ENCODE results near the gene DAGLA.
A peak's percentile ranks its signal among the peaks of the same experiment; 100 is the strongest.

The DAGLA gene

DNA sequence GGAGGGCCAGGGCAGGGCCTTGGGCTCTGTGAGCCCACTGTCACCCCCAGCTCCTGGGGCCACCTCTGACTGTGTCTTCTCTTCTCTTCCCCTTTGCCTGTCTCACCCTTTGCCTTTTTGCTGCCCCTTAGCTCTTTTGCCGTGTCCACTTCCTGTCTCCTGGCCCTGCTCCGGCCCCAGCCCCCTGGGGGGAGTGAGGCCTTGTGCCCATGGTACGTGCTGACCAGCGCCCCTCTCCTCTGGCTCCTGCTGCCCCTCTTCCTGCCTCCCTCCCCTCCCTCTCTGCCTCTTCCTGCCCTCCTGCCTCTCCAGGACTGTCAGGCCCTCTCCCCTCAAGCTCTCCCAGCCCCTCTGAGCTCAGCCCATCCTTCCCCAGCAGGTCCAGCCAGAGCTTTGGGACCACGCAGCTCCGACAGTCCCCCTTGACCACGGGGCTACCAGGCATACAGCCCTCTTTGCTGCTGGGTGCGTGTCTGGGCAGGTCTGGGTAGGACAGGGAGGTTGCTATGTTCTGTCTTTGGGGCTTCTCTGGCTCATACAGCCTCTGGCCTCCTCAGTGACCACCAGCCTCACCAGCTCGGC is 100.5 kb downstream of the DAGLA start:
- DNase-seq (ENCODE audit: low read depth, low spot score) = no peak

DNA sequence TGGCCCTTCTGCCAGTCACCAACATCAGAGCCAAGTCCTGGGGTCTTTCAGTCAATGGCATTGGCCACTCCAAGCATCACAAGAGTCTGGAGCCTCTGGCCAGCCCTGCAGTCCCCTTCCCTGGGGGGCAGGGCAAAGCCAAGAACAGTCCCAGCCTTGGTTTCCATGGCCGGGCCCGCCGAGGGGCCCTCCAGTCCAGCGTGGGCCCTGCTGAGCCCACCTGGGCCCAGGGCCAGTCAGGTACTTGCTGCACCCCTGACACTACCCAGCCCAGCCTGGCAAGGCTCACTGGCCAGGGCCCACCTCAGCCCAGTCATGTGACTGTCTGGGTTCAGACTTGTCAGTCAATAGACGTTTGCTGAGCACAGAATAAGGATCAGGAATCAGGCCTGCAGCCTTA is 101.4 kb downstream of the DAGLA start:
- no peak for DNase-seq (ENCODE audit: low read depth, low spot score)
- no peak overlapping the region for H3K4me3 ChIP-seq (ENCODE audit: low read length)

More for the DNA sequence above, 100.5 kb downstream of the DAGLA start:
- no peak overlapping the region for H3K4me3 ChIP-seq (ENCODE audit: low read length)

DNA sequence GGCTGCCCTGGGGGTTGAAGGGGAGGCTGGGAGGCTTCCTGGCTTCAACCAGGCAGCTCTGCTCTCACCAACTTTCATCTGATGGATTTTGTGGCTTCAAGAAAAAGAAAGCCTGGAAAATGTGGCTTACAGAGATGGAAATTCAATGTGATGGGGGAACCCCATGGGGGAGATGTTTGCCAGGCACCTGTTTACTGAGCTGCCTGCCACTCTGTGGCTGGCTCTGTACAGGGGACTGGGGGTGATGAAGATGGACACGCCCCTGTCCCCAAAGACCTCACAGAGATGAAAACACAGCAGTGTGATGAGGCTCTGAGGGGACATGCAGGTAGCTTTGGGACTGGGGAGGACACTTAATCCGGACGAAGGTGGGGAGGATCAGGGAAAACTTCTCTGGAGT is 102.1 kb downstream of the DAGLA start:
- DNase-seq (ENCODE audit: low read depth, low spot score) = no peak

DNA sequence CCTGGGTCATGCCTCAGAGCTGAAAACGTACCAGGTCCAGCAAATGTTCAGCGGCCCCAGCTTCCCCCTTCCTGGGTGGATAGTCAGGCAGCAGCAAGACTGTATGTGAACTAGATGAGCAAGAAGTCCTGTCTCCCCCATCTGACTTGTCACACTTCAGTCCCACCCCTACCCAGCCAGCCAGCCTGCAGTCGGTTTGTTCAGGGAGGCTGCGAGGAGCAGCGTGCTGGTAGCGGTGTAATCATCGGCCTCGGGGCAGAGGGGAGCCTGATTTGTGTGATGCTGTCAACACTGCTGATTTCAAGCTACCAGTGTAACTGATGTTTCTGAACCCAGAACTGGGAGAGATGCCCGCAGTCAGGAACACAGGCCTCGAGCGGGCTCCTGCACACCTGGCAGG is 102.7 kb downstream of the DAGLA start:
- DNase-seq (ENCODE audit: low read depth, low spot score) = no peak
- no peak overlapping the region for H3K4me3 ChIP-seq (ENCODE audit: low read length)

More for the DNA sequence above, 102.1 kb downstream of the DAGLA start:
- H3K4me3 ChIP-seq (ENCODE audit: low read length) = no peak overlapping the region

DNA sequence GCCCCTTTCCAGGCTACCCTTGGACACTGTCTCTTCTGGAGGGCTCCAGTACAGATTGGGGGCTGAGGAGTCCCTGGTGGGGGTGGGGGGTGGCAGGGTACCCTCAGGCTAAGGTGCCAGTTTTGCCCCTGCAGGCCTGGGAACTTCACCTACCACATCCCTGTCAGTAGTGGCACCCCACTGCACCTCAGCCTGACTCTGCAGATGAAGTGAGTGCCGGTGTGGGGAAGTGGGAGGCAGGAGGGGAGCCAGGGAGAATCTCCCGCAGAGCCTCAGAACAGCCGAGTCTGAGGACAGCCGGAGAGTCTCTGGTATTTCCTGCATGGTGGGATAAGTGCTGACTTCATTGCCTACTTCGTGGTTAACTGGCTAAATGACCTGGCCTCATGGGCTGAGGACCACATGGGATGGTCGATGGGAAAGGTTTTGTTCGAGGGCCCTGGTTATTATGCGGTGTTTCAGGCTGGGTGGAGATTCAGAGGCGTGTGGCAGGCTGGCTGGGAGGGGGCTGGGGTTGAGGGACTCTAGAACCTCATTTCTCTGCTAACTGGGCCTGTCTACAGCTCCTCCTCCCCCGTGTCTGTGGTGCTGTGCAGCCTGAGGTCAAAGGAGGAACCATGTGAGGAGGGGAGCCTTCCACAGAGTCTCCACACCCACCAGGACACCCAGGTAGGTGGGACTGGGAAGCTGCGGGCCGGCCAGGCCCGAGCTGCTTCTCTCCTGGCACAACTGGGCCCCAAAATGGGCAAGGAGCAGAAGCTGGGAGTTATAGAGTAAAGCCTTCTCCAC is 103.7 kb downstream of the DAGLA start:
- H3K4me3 ChIP-seq (ENCODE audit: low read length) = no peak overlapping the region
- no peak for DNase-seq (ENCODE audit: low read depth, low spot score)

DNA sequence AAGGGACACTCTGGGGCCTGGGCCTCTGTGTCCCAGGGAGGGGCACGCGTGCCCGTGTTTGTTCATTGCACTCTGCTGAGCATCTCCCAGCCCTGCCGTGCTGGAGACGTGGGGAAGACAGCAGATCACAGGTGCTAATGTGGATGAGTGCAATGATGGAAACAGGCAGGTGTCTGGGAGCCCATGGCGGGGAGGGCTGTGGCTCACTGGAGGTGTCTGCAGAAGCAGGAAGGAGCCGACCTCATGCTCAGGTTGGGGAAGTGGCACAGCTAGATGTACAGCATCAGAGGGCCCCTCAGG is 104.3 kb downstream of the DAGLA start:
- H3K4me3 ChIP-seq (ENCODE audit: low read length) = no peak overlapping the region
- no peak for DNase-seq (ENCODE audit: low read depth, low spot score)

DNA sequence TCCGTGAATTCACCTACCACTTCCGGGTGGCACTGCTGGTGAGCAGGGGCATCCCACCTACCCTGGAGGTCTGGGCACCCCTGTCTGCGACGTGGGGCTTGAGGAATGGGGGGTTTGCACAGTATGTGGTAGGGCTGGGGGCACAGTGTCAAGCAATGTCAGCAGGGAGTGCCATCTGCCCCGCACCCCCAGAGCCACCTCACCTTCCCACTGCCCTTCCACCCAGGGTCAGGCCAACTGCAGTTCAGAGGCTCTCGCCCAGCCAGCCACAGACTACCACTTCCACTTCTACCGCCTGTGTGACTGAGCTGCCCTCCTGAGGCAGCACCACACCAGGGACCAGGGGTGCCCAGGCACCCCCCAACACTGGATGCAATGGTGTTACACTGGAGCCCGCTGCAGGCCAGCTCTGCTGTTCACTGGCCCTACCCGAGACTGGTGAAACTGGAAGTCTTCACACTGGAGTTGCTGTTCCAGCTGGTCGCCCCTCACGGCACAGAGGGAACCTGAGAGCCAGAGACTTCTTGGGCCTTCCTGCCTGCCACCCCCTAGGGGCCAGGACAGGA is 105.7 kb downstream of the DAGLA start:
- no peak for DNase-seq (ENCODE audit: low read depth, low spot score)
- H3K4me3 ChIP-seq (ENCODE audit: low read length) = no peak overlapping the region

DNA sequence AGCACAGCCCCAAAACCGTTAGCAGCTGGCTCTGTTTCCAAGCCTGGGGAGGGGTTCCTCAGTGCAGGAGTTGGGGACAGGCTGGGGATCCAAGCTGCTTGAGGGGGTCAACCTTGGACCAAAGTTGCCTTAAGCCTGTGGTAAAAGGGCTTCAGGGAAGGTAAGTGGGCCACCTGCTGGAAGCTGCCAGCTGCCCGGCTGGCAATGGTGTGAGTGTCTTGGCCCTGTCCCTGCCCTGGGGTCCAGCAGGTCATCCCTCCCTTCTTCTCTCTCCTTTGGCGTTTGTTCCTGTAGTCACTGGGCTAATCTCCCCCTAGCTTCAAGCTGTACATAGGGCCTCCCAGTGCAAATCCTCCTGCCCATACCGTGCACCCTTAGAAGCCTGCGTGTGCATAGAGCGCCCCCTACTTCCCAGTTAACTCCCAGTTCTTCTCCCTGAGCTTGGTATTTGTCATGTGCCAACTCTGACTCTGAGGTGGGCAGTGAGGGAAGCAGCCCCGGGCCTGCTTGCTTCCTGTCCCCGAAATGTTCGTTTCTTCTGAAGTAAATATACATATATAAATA is 107.8 kb downstream of the DAGLA start:
- DNase-seq (ENCODE audit: low read depth, low spot score) = peak; percentile 27

DNA sequence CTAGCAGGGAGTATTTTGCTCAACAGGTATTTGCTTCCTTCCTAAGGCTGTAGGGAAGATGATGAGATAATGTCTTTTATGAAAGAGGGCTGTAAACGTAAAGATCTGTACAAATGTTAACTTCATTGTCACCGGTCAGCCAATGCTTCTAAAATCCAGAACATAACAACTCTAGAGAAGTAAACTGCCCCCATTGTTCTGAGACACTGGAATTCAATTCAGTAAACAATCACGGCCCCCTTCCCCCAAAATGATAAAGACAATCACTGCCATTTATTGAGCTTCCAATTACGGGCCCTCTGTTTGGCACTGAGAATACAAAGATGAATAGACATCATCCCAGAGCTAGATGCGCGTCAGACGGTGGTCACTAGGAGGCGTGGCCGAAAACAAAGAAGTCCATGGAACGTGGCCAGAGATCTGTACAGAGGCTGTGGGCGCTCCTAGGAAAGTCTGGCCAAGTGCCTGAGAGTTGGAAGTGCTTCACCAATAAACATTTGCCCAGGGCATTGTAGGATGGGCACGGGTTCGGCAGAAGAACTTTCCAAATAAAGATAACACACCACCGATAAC is 111.6 kb downstream of the DAGLA start:
- DNase-seq (ENCODE audit: low read depth, low spot score) = no peak
- H3K4me3 ChIP-seq (ENCODE audit: low read length) = peak overlapping the region; percentile 70

More for the DNA sequence above, 107.8 kb downstream of the DAGLA start:
- H3K4me3 ChIP-seq (ENCODE audit: low read length) = no peak overlapping the region

DNA sequence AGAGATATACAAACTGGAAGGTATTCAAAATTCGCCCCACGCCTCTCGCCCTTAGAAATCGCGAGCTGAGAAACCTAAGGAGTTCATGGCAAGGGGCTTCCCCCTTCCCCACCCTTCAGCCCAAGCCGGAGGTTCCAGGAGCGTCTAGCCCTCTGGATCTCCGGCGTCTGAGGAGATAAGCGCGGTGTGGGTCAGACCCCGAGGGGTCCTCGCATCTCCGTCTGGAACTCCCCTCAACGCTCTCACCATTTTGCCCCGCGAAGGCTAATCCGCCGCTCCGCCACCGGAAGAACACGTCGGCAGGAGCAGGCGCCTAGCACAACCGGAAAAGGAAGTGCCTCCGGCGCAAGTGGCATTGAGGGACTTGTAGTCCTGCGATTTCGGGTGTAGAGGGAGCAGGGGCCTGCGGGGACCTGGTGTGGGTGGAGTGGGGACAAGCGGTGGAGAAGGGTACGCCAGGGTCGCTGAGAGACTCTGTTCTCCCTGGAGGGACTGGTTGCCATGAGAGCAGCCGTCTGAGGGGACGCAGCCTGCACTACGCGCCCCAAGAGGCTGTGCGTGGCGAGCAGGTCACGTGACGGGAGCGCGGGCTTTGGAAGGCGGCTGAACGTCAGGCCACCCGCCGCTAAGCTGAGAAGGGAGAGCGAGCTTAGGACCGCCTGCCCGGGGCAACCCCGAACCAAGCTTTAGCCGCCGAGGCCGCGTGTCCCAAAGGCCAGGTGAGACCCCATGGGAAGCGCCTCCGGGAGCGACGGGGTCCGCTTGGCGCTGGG is 112.3 kb downstream of the DAGLA start, which contains the start of the genes FEN1 and TMEM258:
Gene FEN1 (plus strand): TSS at position 602 of the 773 bp plus-strand sequence. CDS start 2,451 bp downstream, outside the sequence.
Gene TMEM258 (minus strand): TSS at position 290 of the 773 bp plus-strand sequence. CDS start 41 bp downstream, at position 249.
- H3K4me3 ChIP-seq (ENCODE audit: low read length) = peak within 1 kb of the TSS; percentile 70

DNA sequence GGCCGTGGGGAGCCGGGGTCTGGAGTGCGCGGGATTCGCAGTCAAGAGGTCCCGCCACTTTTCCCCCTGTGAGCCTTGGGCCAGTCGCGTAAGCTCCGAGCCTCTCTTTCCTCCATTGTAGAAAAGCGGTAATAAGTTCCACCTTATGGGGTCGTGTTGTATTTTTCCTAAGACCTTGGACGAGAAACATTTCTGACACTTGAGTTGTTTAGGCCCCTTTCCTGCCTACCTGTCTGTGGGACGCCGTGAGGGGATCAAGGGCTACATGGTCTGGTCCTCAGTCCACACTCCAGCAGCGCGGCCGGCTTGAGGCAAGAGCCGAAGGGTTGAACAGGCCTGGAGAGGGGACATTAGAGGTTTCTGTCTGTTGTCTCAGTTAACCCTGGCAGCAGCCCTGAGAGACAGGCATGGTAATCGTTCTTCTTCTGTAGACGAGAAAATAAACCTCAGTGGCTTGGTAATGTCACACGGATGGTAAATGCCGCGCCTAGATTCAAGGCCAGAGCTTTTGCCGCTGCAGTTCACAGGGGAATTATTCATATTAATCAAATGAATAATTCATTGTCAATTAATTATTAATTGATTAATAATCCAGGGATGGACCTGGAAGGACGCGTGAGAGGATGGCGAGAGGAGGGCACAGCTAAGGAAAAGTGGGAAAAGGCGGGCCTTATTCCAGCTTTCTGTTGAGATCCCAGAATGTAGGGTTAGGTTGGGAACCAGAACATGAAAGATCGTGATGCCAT is 113.1 kb downstream of the DAGLA start:
- no peak for DNase-seq (ENCODE audit: low read depth, low spot score)
- peak overlapping the region; percentile 70 for H3K4me3 ChIP-seq (ENCODE audit: low read length)

More for the DNA sequence above, 112.3 kb downstream of the DAGLA start, which contains the start of the genes FEN1 and TMEM258:
- peak; percentile 92 for DNase-seq (ENCODE audit: low read depth, low spot score)

DNA sequence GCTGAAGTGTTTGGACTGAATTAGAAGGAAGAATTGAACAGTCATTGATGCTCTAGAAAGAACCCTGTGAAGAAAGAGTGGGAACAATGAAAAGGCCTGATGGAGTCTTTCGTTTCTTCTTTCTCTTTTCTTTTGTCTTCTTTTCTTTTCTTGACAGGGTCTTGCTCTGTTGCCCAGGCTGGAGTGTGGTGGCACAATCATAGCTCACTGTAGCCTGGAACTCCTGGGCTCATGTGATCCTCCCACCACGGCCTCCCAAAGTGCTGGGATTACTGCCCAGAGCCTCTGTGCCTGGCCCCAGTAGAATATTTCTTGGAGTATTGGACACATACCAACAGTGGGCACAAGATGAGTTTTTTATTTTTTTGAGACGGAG is 113.6 kb downstream of the DAGLA start:
- H3K4me3 ChIP-seq (ENCODE audit: low read length) = peak overlapping the region; percentile 70
- DNase-seq (ENCODE audit: low read depth, low spot score) = no peak

DNA sequence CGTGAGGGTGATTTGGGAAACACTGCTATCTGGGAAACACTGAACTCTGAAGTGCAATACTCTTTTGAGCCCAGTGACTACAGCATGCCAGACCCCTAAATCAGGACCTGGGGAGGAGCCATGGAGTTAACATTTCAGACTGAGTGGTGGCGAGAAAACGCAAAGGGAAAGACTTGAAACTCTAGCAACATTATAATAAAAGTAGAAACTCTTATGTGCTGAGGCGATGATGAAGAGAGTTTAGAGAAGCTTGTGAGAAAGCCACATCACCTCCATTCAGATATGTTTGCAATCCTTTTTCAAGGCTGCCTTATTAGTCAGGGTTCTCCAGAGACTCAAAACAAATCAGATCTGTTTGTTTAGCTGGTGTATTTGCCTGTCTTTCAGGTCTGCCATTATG is 114.4 kb downstream of the DAGLA start:
- no peak for DNase-seq (ENCODE audit: low read depth, low spot score)
- no peak overlapping the region for H3K4me3 ChIP-seq (ENCODE audit: low read length)

DNA sequence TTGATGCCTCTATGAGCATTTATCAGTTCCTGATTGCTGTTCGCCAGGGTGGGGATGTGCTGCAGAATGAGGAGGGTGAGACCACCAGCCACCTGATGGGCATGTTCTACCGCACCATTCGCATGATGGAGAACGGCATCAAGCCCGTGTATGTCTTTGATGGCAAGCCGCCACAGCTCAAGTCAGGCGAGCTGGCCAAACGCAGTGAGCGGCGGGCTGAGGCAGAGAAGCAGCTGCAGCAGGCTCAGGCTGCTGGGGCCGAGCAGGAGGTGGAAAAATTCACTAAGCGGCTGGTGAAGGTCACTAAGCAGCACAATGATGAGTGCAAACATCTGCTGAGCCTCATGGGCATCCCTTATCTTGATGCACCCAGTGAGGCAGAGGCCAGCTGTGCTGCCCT is 115.3 kb downstream of the DAGLA start:
- no peak for DNase-seq (ENCODE audit: low read depth, low spot score)
- H3K4me3 ChIP-seq (ENCODE audit: low read length) = no peak overlapping the region

DNA sequence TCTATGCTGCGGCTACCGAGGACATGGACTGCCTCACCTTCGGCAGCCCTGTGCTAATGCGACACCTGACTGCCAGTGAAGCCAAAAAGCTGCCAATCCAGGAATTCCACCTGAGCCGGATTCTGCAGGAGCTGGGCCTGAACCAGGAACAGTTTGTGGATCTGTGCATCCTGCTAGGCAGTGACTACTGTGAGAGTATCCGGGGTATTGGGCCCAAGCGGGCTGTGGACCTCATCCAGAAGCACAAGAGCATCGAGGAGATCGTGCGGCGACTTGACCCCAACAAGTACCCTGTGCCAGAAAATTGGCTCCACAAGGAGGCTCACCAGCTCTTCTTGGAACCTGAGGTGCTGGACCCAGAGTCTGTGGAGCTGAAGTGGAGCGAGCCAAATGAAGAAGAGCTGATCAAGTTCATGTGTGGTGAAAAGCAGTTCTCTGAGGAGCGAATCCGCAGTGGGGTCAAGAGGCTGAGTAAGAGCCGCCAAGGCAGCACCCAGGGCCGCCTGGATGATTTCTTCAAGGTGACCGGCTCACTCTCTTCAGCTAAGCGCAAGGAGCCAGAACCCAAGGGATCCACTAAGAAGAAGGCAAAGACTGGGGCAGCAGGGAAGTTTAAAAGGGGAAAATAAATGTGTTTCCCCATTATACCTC is 115.8 kb downstream of the DAGLA start:
- DNase-seq (ENCODE audit: low read depth, low spot score) = no peak
- no peak overlapping the region for H3K4me3 ChIP-seq (ENCODE audit: low read length)
